ENCODE data around the gene PRKG1. TPM values are rescaled to one million over a fixed set of nuclear protein-coding genes. Genes with fewer than 3 reads are reported as not detected.

PRKG1 gene
- total RNA-seq, 8 experiments from 2014 or later, result 5.6 to 40.7 (median 6.6) TPM

GRCh38 chr10:51910596-51910995, 836.3 kb downstream of the PRKG1 start:
- 0 to 67% (median 32%) methylated on average over 1 to 3 of the region's 3 CpGs; no CpG with 5 or more reads in 4 of the 10 experiments for WGBS, 10 experiments
- H3K4me3 ChIP-seq, result no peak overlapping the region
- H3K27ac ChIP-seq, result no peak overlapping the region
- ATAC-seq (replicated peaks in 6 of 8), result no peak
- H3K4me1 ChIP-seq (replicated peaks in 1 of 2), result peaks cover 10 to 29% of the 10 kb centered on the region in 2 donors
- in situ Hi-C loops (cut with MboI; ENCODE audit: low pct_unique_long_range_greater_than_20kb in 2 of 9, low sequenced_read_pairs in 9 of 9, unreplicated experiment in 9 of 9), result no loop called here

- in situ Hi-C loops (cut with MboI; ENCODE audit: low pct_unique_long_range_greater_than_20kb in 2 of 9, low sequenced_read_pairs in 9 of 9, unreplicated experiment in 9 of 9), result no loop called here
- peak in 2 of 8 experiments; percentile 42 to 47 for ATAC-seq (replicated peaks in 6 of 8)
- Histone ChIP-seq H3K4me1 (replicated peaks in 1 of 2) (peaks cover 10 to 24% of the 10 kb centered on the region in 2 donors), H3K4me3 (no peak overlapping the region), H3K27ac (no peak overlapping the region)
- 0 to 100% (median 34%) methylated on average over 1 to 2 of the region's 2 CpGs for WGBS, 10 experiments
Observed at GRCh38 chr10:51911723-51912122, 837.4 kb downstream of the PRKG1 start.

- Histone ChIP-seq H3K27ac (no peak overlapping the region), H3K4me1 (replicated peaks in 1 of 2) (peaks cover 22 to 44% of the 10 kb centered on the region in 2 donors), H3K4me3 (no peak overlapping the region)
- peak in 3 of 8 experiments; percentile 26 to 83 (median 79) for ATAC-seq (replicated peaks in 6 of 8)
- in situ Hi-C loops (cut with MboI; ENCODE audit: low pct_unique_long_range_greater_than_20kb in 2 of 9, low sequenced_read_pairs in 9 of 9, unreplicated experiment in 9 of 9), result no loop called here
- WGBS, 10 experiments, result 0 to 100% (median 30%) methylated on average over 1 of the region's 1 CpG; no CpG with 5 or more reads in 3 of the 10 experiments
Observed at GRCh38 chr10:51915031-51915542, 840.8 kb downstream of the PRKG1 start.

- Histone ChIP-seq H3K4me3 (no peak overlapping the region), H3K27ac (peak overlapping the region in 1 of 2 donors; percentile 12), H3K4me1 (replicated peaks in 1 of 2) (peaks cover 12 to 25% of the 10 kb centered on the region in 2 donors)
- 0 to 79% (median 35%) methylated on average over 1 to 2 of the region's 2 CpGs for WGBS, 10 experiments
- peak in 5 of 8 experiments; percentile 62 to 69 (median 67) for ATAC-seq (replicated peaks in 6 of 8)
- in situ Hi-C loops (cut with MboI; ENCODE audit: low pct_unique_long_range_greater_than_20kb in 2 of 9, low sequenced_read_pairs in 9 of 9, unreplicated experiment in 9 of 9), result no loop called here
Observed at GRCh38 chr10:51918440-51918839, 844.2 kb downstream of the PRKG1 start.

GRCh38 chr10:51918884-51919325, 844.6 kb downstream of the PRKG1 start:
- in situ Hi-C loops (cut with MboI; ENCODE audit: low pct_unique_long_range_greater_than_20kb in 2 of 9, low sequenced_read_pairs in 9 of 9, unreplicated experiment in 9 of 9), result no loop called here
- peak in 5 of 8 experiments; percentile 49 to 60 (median 53) for ATAC-seq (replicated peaks in 6 of 8)
- peak overlapping the region in 1 of 2 donors; percentile 12 for H3K27ac ChIP-seq
- no peak overlapping the region for H3K4me3 ChIP-seq
- H3K4me1 ChIP-seq (replicated peaks in 1 of 2), result peaks cover 12 to 25% of the 10 kb centered on the region in 2 donors
- 0 to 80% (median 41%) methylated on average over 1 to 5 of the region's 5 CpGs for WGBS, 10 experiments

GRCh38 chr10:51920672-51921071, 846.4 kb downstream of the PRKG1 start:
- ATAC-seq (replicated peaks in 6 of 8), result no peak
- Histone ChIP-seq H3K4me1 (replicated peaks in 1 of 2) (peaks cover 12 to 21% of the 10 kb centered on the region in 2 donors), H3K4me3 (no peak overlapping the region), H3K27ac (no peak overlapping the region)
- in situ Hi-C loops (cut with MboI; ENCODE audit: low pct_unique_long_range_greater_than_20kb in 2 of 9, low sequenced_read_pairs in 9 of 9, unreplicated experiment in 9 of 9), result no loop called here

- in situ Hi-C loops (cut with MboI; ENCODE audit: low pct_unique_long_range_greater_than_20kb in 2 of 9, low sequenced_read_pairs in 9 of 9, unreplicated experiment in 9 of 9), result no loop called here
- WGBS, 10 experiments, result 66 to 100% (median 93%) methylated on average over 3 to 4 of the region's 4 CpGs
- ATAC-seq (replicated peaks in 6 of 8), result no peak
- Histone ChIP-seq H3K4me3 (no peak overlapping the region), H3K27ac (no peak overlapping the region), H3K4me1 (replicated peaks in 1 of 2) (peaks cover under 1 to 29% of the 10 kb centered on the region in 2 donors)
Observed at GRCh38 chr10:51924359-51924758, 850.1 kb downstream of the PRKG1 start.

- Histone ChIP-seq H3K4me1 (replicated peaks in 1 of 2) (peaks cover 0 to 22% of the 10 kb centered on the region in 2 donors), H3K27ac (no peak overlapping the region), H3K4me3 (no peak overlapping the region)
- WGBS, 10 experiments, result 45 to 100% (median 71%) methylated on average over 1 to 5 of the region's 5 CpGs
- in situ Hi-C loops (cut with MboI; ENCODE audit: low pct_unique_long_range_greater_than_20kb in 2 of 9, low sequenced_read_pairs in 9 of 9, unreplicated experiment in 9 of 9), result no loop called here
- peak in 4 of 8 experiments; percentile 43 to 62 (median 44) for ATAC-seq (replicated peaks in 6 of 8)
Observed at GRCh38 chr10:51926337-51926736, 852.0 kb downstream of the PRKG1 start.

- H3K4me3 ChIP-seq, result no peak overlapping the region
- no peak overlapping the region for H3K27ac ChIP-seq
- in situ Hi-C loops (cut with MboI; ENCODE audit: low pct_unique_long_range_greater_than_20kb in 2 of 9, low sequenced_read_pairs in 9 of 9, unreplicated experiment in 9 of 9), result no loop called here
- ATAC-seq (replicated peaks in 6 of 8), result peak in 5 of 8 experiments; percentile 38 to 90 (median 63)
- peaks cover 0 to 22% of the 10 kb centered on the region in 2 donors for H3K4me1 ChIP-seq (replicated peaks in 1 of 2)
- 40 to 100% (median 80%) methylated on average over 1 of the region's 1 CpG; no CpG with 5 or more reads in 3 of the 10 experiments for WGBS, 10 experiments
Observed at GRCh38 chr10:51928162-51928561, 853.9 kb downstream of the PRKG1 start.

GRCh38 chr10:51932530-51932929, 858.2 kb downstream of the PRKG1 start:
- in situ Hi-C loops (cut with MboI; ENCODE audit: low pct_unique_long_range_greater_than_20kb in 2 of 9, low sequenced_read_pairs in 9 of 9, unreplicated experiment in 9 of 9), result no loop called here

GRCh38 chr10:51934373-51934772, 860.1 kb downstream of the PRKG1 start:
- in situ Hi-C loops (cut with MboI; ENCODE audit: low pct_unique_long_range_greater_than_20kb in 2 of 9, low sequenced_read_pairs in 9 of 9, unreplicated experiment in 9 of 9), result no loop called here
- Histone ChIP-seq H3K4me1 (replicated peaks in 1 of 2) (no peaks in the 10 kb centered on the region), H3K27ac (no peak overlapping the region), H3K4me3 (no peak overlapping the region)
- 56 to 100% (median 82%) methylated on average over 1 to 5 of the region's 5 CpGs; no CpG with 5 or more reads in 1 of the 10 experiments for WGBS, 10 experiments
- no peak for ATAC-seq (replicated peaks in 6 of 8)

More at GRCh38 chr10:51932530-51932929, 858.2 kb downstream of the PRKG1 start:
- H3K4me1 ChIP-seq (replicated peaks in 1 of 2), result peaks cover 0 to 11% of the 10 kb centered on the region in 2 donors
- H3K4me3 ChIP-seq, result no peak overlapping the region
- no peak overlapping the region for H3K27ac ChIP-seq
- no peak for ATAC-seq (replicated peaks in 6 of 8)
- 69 to 100% (median 89%) methylated on average over 1 to 4 of the region's 4 CpGs; no CpG with 5 or more reads in 2 of the 10 experiments for WGBS, 10 experiments

- WGBS, 10 experiments, result 88 to 100% (median 95%) methylated on average over 3 to 5 of the region's 5 CpGs; no CpG with 5 or more reads in 1 of the 10 experiments
- Histone ChIP-seq H3K4me3 (no peak overlapping the region), H3K27ac (no peak overlapping the region), H3K4me1 (replicated peaks in 1 of 2) (no peaks in the 10 kb centered on the region)
- ATAC-seq (replicated peaks in 6 of 8), result no peak
- in situ Hi-C loops (cut with MboI; ENCODE audit: low pct_unique_long_range_greater_than_20kb in 2 of 9, low sequenced_read_pairs in 9 of 9, unreplicated experiment in 9 of 9), result no loop called here
Observed at GRCh38 chr10:51935341-51935740, 861.1 kb downstream of the PRKG1 start.

- Histone ChIP-seq H3K4me3 (no peak overlapping the region), H3K4me1 (replicated peaks in 1 of 2) (no peaks in the 10 kb centered on the region), H3K27ac (no peak overlapping the region)
- peak in 2 of 8 experiments; percentile 99 for ATAC-seq (replicated peaks in 6 of 8)
- in situ Hi-C loops (cut with MboI; ENCODE audit: low pct_unique_long_range_greater_than_20kb in 2 of 9, low sequenced_read_pairs in 9 of 9, unreplicated experiment in 9 of 9), result no loop called here
- 11 to 100% (median 83%) methylated on average over 1 to 7 of the region's 7 CpGs for WGBS, 10 experiments
Observed at GRCh38 chr10:51937308-51938140, 863.2 kb downstream of the PRKG1 start.
